CD4-positive, alpha-beta T cell treated with Interleukin-15 for 1 hour (primary cell): Measurements from ENCODE around the gene RASGEF1B.
A peak's percentile ranks its signal among the peaks of the same experiment; 100 is the strongest.
"Not testable (repeated sequence)": the region's sequence is repeated elsewhere in the genome, so short reads cannot be mapped to it uniquely, and the experiment has no call there.

Experiments used
- DNase-seq: peaks from one replicate; pipeline ENCODE4 v3.0.0-alpha.2; 2020

RASGEF1B gene

GRCh38 chr4:81498046-81498445 lies 26.3 kb upstream of the RASGEF1B start:
- no peak for DNase-seq

GRCh38 chr4:81495345-81495744 lies 23.6 kb upstream of the RASGEF1B start:
- no peak for DNase-seq

- DNase-seq, result no peak
These were observed 22.3 kb upstream of the RASGEF1B start for GRCh38 chr4:81494031-81494431.

GRCh38 chr4:81492606-81493230 lies 21.0 kb upstream of the RASGEF1B start:
- DNase-seq, result no peak

GRCh38 chr4:81491943-81492342 lies 20.2 kb upstream of the RASGEF1B start:
- DNase-seq, result no peak

GRCh38 chr4:81490403-81491160 lies 18.9 kb upstream of the RASGEF1B start:
- no peak for DNase-seq

GRCh38 chr4:81486502-81486901 lies 14.8 kb upstream of the RASGEF1B start:
- DNase-seq, result no peak

GRCh38 chr4:81485310-81485980 lies 13.7 kb upstream of the RASGEF1B start:
- DNase-seq, result no peak

- no peak for DNase-seq
These were observed 10.6 kb upstream of the RASGEF1B start for GRCh38 chr4:81482326-81482725.

GRCh38 chr4:81481151-81481550 lies 9.4 kb upstream of the RASGEF1B start:
- DNase-seq, result no peak

GRCh38 chr4:81479573-81479972 lies 7.9 kb upstream of the RASGEF1B start:
- not testable (repeated sequence) for DNase-seq

GRCh38 chr4:81473331-81474265 lies 1.9 kb upstream of the RASGEF1B start:
- not testable (repeated sequence) for DNase-seq

GRCh38 chr4:81472281-81473182 lies 825 bp upstream of the RASGEF1B start:
- peak; percentile 82 for DNase-seq

GRCh38 chr4:81471298-81471587 lies 464 bp downstream of the RASGEF1B start:
- no peak for DNase-seq

GRCh38 chr4:81470456-81471297 lies 1.0 kb downstream of the RASGEF1B start:
- peak; percentile 84 for DNase-seq

- no peak for DNase-seq
These were observed 1.8 kb downstream of the RASGEF1B start for GRCh38 chr4:81469781-81470455.

GRCh38 chr4:81468678-81469077 lies 3.0 kb downstream of the RASGEF1B start:
- DNase-seq, result no peak

- no peak for DNase-seq
These were observed 4.1 kb downstream of the RASGEF1B start for GRCh38 chr4:81467672-81467964.

GRCh38 chr4:81466841-81467671 lies 4.7 kb downstream of the RASGEF1B start:
- DNase-seq, result peak; percentile 41
